SK-N-SH treated with all-trans-retinoic acid at 6 μM for 48 hours (cell line): ENCODE results near the gene GDA.

Experiments used
- ATAC-seq: fragments of 200-7000 bp; cut with Tn5 transposase; 3 replicates; pipeline ENCODE4 v1.9.1; 2020; ENCODE audit warnings: mild to moderate bottlenecking, moderate library complexity
- ARNTL ChIP-seq: fragments of 450-650 bp; formaldehyde crosslinking; IDR thresholded peaks from 2 replicates; pipeline ENCODE4 v1.5.0; 2020; ENCODE audit warnings: low read depth, mild to moderate bottlenecking, moderate library complexity, borderline replicate concordance
- BACH2 ChIP-seq: fragments of 250-450 bp; sonication (Bioruptor Pico); IDR thresholded peaks from 2 replicates; pipeline ENCODE4 v1.9.0; 2021; ENCODE audit warnings: mild to moderate bottlenecking, borderline replicate concordance
- CREB5 ChIP-seq: fragments of 250-450 bp; sonication (Bioruptor Pico); IDR thresholded peaks from 2 replicates; pipeline ENCODE4 v1.5.1; 2020; ENCODE audit warnings: low read depth, mild to moderate bottlenecking, moderate library complexity
- CSDC2 ChIP-seq: fragments of 250-450 bp; sonication (Bioruptor Pico); IDR thresholded peaks from 2 replicates; pipeline ENCODE4 v1.5.0; 2020; ENCODE audit warnings: mild to moderate bottlenecking, moderate library complexity
- CSRNP3 ChIP-seq: fragments of 250-450 bp; sonication (Bioruptor Pico); IDR thresholded peaks from 2 replicates; pipeline ENCODE4 v1.5.1; 2021; ENCODE audit warnings: mild to moderate bottlenecking, moderate library complexity
- ESRRG ChIP-seq: fragments of 250-450 bp; sonication (Bioruptor Pico); IDR thresholded peaks from 2 replicates; pipeline ENCODE4 v1.6.1; 2021; ENCODE audit warnings: mild to moderate bottlenecking
- GLIS3 ChIP-seq: fragments of 250-450 bp; sonication (Bioruptor Pico); IDR thresholded peaks from 2 replicates; pipeline ENCODE4 v1.5.0; 2020; ENCODE audit warnings: mild to moderate bottlenecking, moderate library complexity
- ISL1 ChIP-seq: fragments of 250-450 bp; sonication (Bioruptor Pico); IDR thresholded peaks from 2 replicates; pipeline ENCODE4 v2.1.2; 2022; ENCODE audit warnings: mild to moderate bottlenecking, moderate library complexity
- OSR1 ChIP-seq: fragments of 250-450 bp; sonication (Bioruptor Pico); IDR thresholded peaks from 2 replicates; pipeline ENCODE4 v1.8.0; 2022; ENCODE audit warnings: moderate library complexity, mild to moderate bottlenecking, inconsistent platforms
- PPARA ChIP-seq: fragments of 250-450 bp; sonication (Bioruptor Pico); IDR thresholded peaks from 2 replicates; pipeline ENCODE4 v1.5.0; 2020; ENCODE audit warnings: mild to moderate bottlenecking, borderline replicate concordance
- RARB ChIP-seq: fragments of 250-450 bp; sonication (Bioruptor Pico); IDR thresholded peaks from 2 replicates; pipeline ENCODE4 v1.8.0; 2021; ENCODE audit warnings: mild to moderate bottlenecking, moderate library complexity
- SNAI2 ChIP-seq: fragments of 250-450 bp; sonication (Bioruptor Pico); IDR thresholded peaks from 2 replicates; pipeline ENCODE4 v1.5.0; 2020; ENCODE audit warnings: mild to moderate bottlenecking, moderate library complexity
- TCF4 ChIP-seq: fragments of 250-450 bp; sonication (Bioruptor Pico); IDR thresholded peaks from 2 replicates; pipeline ENCODE4 v1.8.0; 2021; ENCODE audit warnings: mild to moderate bottlenecking, moderate library complexity, borderline replicate concordance
- TOX ChIP-seq: fragments of 250-450 bp; sonication (Bioruptor Pico); IDR thresholded peaks from 2 replicates; pipeline ENCODE4 v1.8.0; 2021; ENCODE audit warnings: mild to moderate bottlenecking, moderate library complexity, borderline replicate concordance
- ZC3H10 ChIP-seq: fragments of 250-450 bp; sonication (Bioruptor Pico); IDR thresholded peaks from 2 replicates; pipeline ENCODE4 v1.5.1; 2021; ENCODE audit warnings: mild to moderate bottlenecking, moderate library complexity
- ZFP3 ChIP-seq: fragments of 250-450 bp; sonication (Bioruptor Pico); IDR thresholded peaks from 2 replicates; pipeline ENCODE4 v1.5.0; 2020; ENCODE audit warnings: mild to moderate bottlenecking, moderate library complexity
- ZFP30 ChIP-seq: fragments of 450-650 bp; formaldehyde crosslinking; IDR thresholded peaks from 2 replicates; pipeline ENCODE4 v1.5.0; 2022; ENCODE audit warnings: mild to moderate bottlenecking, moderate library complexity
- ZNF8 ChIP-seq: fragments of 450-650 bp; formaldehyde crosslinking; IDR thresholded peaks from 2 replicates; pipeline ENCODE4 v1.5.0; 2020; ENCODE audit warnings: mild to moderate bottlenecking, moderate library complexity
- TF ChIP-seq, protein P1 (sequence below): fragments of 250-450 bp; sonication (Bioruptor Pico); IDR thresholded peaks from 2 replicates; pipeline ENCODE4 v1.5.0; 2020; ENCODE audit warnings: mild to moderate bottlenecking, moderate library complexity
- TF ChIP-seq, protein P2 (sequence below): fragments of 250-450 bp; sonication (Bioruptor Pico); IDR thresholded peaks from 2 replicates; pipeline ENCODE4 v1.8.0; 2021; ENCODE audit warnings: low read depth, mild to moderate bottlenecking, moderate library complexity, borderline replicate concordance
- TF ChIP-seq, protein P3 (sequence below): fragments of 250-450 bp; sonication (Bioruptor Pico); IDR thresholded peaks from 2 replicates; pipeline ENCODE4 v1.8.0; 2020; ENCODE audit warnings: mild to moderate bottlenecking, moderate library complexity, borderline replicate concordance

The GDA gene

DNA sequence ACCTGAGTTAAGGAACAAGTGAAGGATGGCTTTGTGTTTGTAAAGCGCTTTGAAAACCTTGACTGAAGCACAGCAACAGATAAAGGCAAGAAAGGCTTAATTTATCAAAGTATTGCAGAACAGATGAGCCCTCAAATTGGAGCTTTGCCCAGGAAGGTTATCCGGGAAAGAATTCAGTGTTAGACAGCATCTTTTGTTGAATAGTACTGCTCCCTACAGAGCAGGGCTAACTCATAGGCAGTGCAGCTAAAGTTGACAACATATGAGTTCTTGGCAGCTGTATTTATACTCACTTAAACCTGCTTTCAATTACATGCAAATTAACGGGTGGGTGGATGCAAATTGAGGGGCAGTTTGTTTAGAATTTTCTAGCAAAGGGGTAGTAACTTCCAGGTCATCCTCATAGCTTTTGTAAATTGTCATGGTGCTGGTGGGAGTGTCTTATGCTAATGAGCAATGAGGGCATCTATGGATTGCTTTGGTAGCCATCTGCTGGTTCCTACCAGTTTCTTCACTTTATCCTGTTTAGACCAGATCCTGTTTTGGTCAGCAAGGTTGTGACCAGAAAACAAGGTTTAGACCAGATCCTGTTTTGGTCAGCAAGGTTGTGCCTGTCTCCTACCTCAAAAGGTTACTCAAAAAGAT lies 105.8 kb downstream of the GDA start:
- no peak for ATAC-seq
- TF ChIP-seq, protein P1, sequence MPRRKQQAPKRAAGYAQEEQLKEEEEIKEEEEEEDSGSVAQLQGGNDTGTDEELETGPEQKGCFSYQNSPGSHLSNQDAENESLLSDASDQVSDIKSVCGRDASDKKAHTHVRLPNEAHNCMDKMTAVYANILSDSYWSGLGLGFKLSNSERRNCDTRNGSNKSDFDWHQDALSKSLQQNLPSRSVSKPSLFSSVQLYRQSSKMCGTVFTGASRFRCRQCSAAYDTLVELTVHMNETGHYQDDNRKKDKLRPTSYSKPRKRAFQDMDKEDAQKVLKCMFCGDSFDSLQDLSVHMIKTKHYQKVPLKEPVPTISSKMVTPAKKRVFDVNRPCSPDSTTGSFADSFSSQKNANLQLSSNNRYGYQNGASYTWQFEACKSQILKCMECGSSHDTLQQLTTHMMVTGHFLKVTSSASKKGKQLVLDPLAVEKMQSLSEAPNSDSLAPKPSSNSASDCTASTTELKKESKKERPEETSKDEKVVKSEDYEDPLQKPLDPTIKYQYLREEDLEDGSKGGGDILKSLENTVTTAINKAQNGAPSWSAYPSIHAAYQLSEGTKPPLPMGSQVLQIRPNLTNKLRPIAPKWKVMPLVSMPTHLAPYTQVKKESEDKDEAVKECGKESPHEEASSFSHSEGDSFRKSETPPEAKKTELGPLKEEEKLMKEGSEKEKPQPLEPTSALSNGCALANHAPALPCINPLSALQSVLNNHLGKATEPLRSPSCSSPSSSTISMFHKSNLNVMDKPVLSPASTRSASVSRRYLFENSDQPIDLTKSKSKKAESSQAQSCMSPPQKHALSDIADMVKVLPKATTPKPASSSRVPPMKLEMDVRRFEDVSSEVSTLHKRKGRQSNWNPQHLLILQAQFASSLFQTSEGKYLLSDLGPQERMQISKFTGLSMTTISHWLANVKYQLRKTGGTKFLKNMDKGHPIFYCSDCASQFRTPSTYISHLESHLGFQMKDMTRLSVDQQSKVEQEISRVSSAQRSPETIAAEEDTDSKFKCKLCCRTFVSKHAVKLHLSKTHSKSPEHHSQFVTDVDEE (CRISPR knock-in tag): no peak
- TF ChIP-seq ARNTL (CRISPR knock-in tag) (no peak), SNAI2 (no peak), CSRNP3 (CRISPR knock-in tag) (no peak), ISL1 (CRISPR knock-in tag) (no peak), ZFP3 (CRISPR knock-in tag) (no peak), RARB (CRISPR knock-in tag) (no peak), ZC3H10 (no peak), ZNF8 (no peak), TOX (CRISPR knock-in tag) (no peak)
- TF ChIP-seq, protein P2, sequence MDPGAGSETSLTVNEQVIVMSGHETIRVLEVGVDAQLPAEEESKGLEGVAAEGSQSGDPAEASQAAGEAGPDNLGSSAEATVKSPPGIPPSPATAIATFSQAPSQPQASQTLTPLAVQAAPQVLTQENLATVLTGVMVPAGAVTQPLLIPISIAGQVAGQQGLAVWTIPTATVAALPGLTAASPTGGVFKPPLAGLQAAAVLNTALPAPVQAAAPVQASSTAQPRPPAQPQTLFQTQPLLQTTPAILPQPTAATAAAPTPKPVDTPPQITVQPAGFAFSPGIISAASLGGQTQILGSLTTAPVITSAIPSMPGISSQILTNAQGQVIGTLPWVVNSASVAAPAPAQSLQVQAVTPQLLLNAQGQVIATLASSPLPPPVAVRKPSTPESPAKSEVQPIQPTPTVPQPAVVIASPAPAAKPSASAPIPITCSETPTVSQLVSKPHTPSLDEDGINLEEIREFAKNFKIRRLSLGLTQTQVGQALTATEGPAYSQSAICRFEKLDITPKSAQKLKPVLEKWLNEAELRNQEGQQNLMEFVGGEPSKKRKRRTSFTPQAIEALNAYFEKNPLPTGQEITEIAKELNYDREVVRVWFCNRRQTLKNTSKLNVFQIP (CRISPR knock-in tag): no peak

DNA sequence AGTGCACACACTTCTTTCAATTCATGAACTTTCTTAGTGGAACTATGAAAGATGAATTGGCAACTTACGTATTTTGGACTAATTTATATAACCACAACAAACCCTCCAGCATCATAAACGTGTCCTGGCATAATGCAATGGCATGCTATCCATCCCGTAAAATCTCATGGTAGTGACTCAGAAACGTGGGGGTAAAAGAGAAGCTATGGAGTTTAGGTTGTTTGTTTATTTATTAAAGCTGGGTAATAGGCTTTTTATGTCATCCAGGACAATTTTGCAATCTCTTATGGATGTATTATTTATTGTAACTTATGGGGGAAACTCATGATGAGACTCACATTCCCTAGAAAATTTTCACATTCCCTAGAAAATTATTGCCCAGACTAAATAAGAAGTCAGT lies 106.3 kb downstream of the GDA start:
- no peak for ATAC-seq

DNA sequence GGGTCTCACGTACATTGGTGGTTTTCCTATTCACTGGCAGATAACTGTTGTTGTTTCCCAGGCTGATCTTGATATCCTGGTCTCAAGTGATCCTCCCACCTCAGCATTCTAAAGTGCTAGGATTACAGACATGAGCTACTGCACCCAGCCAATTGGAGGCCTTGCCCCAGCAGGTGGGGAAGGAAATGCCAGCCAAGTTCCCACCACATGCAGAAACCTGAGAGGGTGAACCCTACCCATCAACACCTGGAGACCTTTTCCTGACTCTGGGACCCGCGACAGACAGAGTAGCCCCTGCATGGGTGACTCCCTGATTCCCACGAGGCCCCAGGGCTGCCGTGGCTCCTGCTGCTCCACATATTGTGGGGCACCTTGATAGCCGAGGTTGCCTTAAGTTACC lies 107.7 kb downstream of the GDA start:
- no peak for ATAC-seq
- TF ChIP-seq CSDC2 (CRISPR knock-in tag) (no peak), PPARA (CRISPR knock-in tag) (no peak), SNAI2 (no peak), ZNF8 (no peak), ISL1 (CRISPR knock-in tag) (no peak), TOX (CRISPR knock-in tag) (no peak), ZC3H10 (no peak), BACH2 (CRISPR knock-in tag) (no peak), ESRRG (no peak), ARNTL (CRISPR knock-in tag) (no peak), GLIS3 (CRISPR knock-in tag) (no peak), RARB (CRISPR knock-in tag) (no peak)
- TF ChIP-seq, protein P3, sequence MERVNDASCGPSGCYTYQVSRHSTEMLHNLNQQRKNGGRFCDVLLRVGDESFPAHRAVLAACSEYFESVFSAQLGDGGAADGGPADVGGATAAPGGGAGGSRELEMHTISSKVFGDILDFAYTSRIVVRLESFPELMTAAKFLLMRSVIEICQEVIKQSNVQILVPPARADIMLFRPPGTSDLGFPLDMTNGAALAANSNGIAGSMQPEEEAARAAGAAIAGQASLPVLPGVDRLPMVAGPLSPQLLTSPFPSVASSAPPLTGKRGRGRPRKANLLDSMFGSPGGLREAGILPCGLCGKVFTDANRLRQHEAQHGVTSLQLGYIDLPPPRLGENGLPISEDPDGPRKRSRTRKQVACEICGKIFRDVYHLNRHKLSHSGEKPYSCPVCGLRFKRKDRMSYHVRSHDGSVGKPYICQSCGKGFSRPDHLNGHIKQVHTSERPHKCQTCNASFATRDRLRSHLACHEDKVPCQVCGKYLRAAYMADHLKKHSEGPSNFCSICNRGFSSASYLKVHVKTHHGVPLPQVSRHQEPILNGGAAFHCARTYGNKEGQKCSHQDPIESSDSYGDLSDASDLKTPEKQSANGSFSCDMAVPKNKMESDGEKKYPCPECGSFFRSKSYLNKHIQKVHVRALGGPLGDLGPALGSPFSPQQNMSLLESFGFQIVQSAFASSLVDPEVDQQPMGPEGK (CRISPR knock-in tag): no peak
- TF ChIP-seq, protein P1 (CRISPR knock-in tag): no peak

More for the DNA sequence above, 106.3 kb downstream of the GDA start:
- TF ChIP-seq CREB5: no peak
- no peak for TF ChIP-seq TCF4 (CRISPR knock-in tag)
- no peak for TF ChIP-seq ZFP3 (CRISPR knock-in tag)
- no peak for TF ChIP-seq ESRRG
- TF ChIP-seq ARNTL (CRISPR knock-in tag): no peak
- TF ChIP-seq OSR1 (CRISPR knock-in tag): no peak
- TF ChIP-seq, protein P2 (CRISPR knock-in tag): no peak
- no peak for TF ChIP-seq ZFP30 (CRISPR knock-in tag)
- no peak for TF ChIP-seq GLIS3 (CRISPR knock-in tag)
